K562 (cell line): Measurements from ENCODE around the gene SLC1A1.

Experiments used
- CBX2 ChIP-seq: fragments of 200-600 bp; sonication (generic); IDR thresholded peaks from one replicate; pipeline ENCODE4 v1.6.1; 2012; ENCODE audit warnings: mild to moderate bottlenecking, low read length, inconsistent platforms; ENCODE audit not compliant: insufficient read depth, poor library complexity, severe bottlenecking
- CHD1 ChIP-seq: fragments of 200-600 bp; sonication (generic); IDR thresholded peaks from one replicate; pipeline ENCODE4 v1.6.1; 2012; ENCODE audit warnings: mild to moderate bottlenecking, moderate library complexity, low read length, inconsistent platforms
- CTCF ChIP-seq, 3 experiments: IDR thresholded peaks in 2 of 3; conservative IDR thresholded peaks in 1 of 3; 2 replicates each; pipeline ENCODE4 v1.5.1; 2011 to 2012; ENCODE audit warnings: low read length in 3 of 3, mild to moderate bottlenecking in 3 of 3, control low read depth in 2 of 3, improper control_type of control experiment in 1 of 3, inconsistent platforms in 1 of 3, low read depth in 1 of 3, mixed read lengths in 1 of 3, moderate library complexity in 1 of 3; ENCODE audit not compliant: insufficient read depth in 2 of 3
- FOS ChIP-seq: IDR thresholded peaks from 3 replicates; pipeline ENCODE4 v1.6.1; 2011; ENCODE audit not compliant: insufficient read length; ENCODE audit errors: extremely low read depth
- HCFC1 ChIP-seq: IDR thresholded peaks from 2 replicates; pipeline ENCODE4 v1.6.1; 2012; ENCODE audit warnings: low read depth, low read length, improper control_type of control experiment
- HNRNPUL1 ChIP-seq: fragments of 200-400 bp; formaldehyde crosslinking; IDR thresholded peaks from 2 replicates; pipeline ENCODE4 v1.6.1; 2017; ENCODE audit warnings: low read length
- JUND ChIP-seq, 2 experiments: IDR thresholded peaks; 2 replicates in 1 of 2; 3 replicates in 1 of 2; pipeline ENCODE4 v1.6.1; 2011; ENCODE audit warnings: borderline replicate concordance in 2 of 2, low read depth in 2 of 2, low read length in 2 of 2, improper control_type of control experiment in 1 of 2, missing biosample characterization in 1 of 2, missing genetic modification characterization in 1 of 2, missing genetic modification reagents in 1 of 2
- POLR2AphosphoS5 ChIP-seq: IDR thresholded peaks from 2 replicates; pipeline ENCODE4 v1.6.1; 2011; ENCODE audit warnings: mild to moderate bottlenecking, low read depth, low read length, moderate library complexity; ENCODE audit not compliant: control insufficient read depth, insufficient read depth
- SIN3B ChIP-seq: fragments of 450-650 bp; IDR thresholded peaks from 2 replicates; pipeline ENCODE4 v1.6.1; 2017; ENCODE audit warnings: low read depth, mild to moderate bottlenecking, moderate library complexity
- TFAP4 ChIP-seq: sonication (generic); formaldehyde crosslinking; IDR thresholded peaks from 2 replicates; pipeline ENCODE4 v1.8.0; 2022; ENCODE audit warnings: missing genetic modification reagents, mild to moderate bottlenecking, moderate library complexity, borderline replicate concordance
- ZKSCAN1 ChIP-seq: fragments of 150-350 bp; IDR thresholded peaks from 2 replicates; pipeline ENCODE4 v1.6.1; 2016; ENCODE audit warnings: low read depth, low read length

- TF ChIP-seq JUND (IDR thresholded peaks at IDR 0.05; ENCODE audit: borderline replicate concordance, low read depth, low read length) (no peak), JUND (tag; IDR thresholded peaks at IDR 0.05; ENCODE audit: borderline replicate concordance, low read depth, low read length) (no peak), CTCF (IDR thresholded peaks at IDR 0.05 in 2 of 3, conservative IDR thresholded peaks at IDR 0.05 in 1 of 3; ENCODE audit: insufficient read depth in 2 of 3, low read depth in 1 of 3, low read length in 3 of 3) (no peak), SIN3B (no peak), HCFC1 (no peak), TFAP4 (CRISPR knock-in tag) (no peak), CHD1 (no peak), ZKSCAN1 (no peak), FOS (no peak), CBX2 (no peak), POLR2AphosphoS5 (no peak), HNRNPUL1 (no peak)
Observed at GRCh38 chr9:4504250-4504649, 14.0 kb downstream of the SLC1A1 start.
